Natural killer cell (primary cell): ENCODE results near the gene ATP13A5. TPM values are rescaled to one million over a fixed set of nuclear protein-coding genes. Genes with fewer than 3 reads are reported as not detected.

ENCODE experiments used
- ATAC-seq, 3 donors: fragments of 150-1000 bp in 2 of 3; fragments of 200-7000 bp in 1 of 3; cut with Tn5 transposase; 1 replicate in 1 of 3; 2 replicates in 2 of 3; pipeline ENCODE4 v1.10.0; 2021; ENCODE audit warnings: mild to moderate bottlenecking in 2 of 3, moderate library complexity in 2 of 3
- DNase-seq, 2 donors: peaks; one replicate each; pipeline versions ENCODE4 v3.0.0 to v3.0.0-alpha.2; 2013 to 2021; ENCODE audit warnings: mixed read lengths in 1 of 2
- H3K27ac ChIP-seq: one replicate; pipeline ENCODE4 v1.5.1; 2013; ENCODE audit warnings: mild to moderate bottlenecking, low read length
- H3K27me3 ChIP-seq: one replicate; pipeline ENCODE4 v1.6.1; 2013; ENCODE audit warnings: low read length; ENCODE audit not compliant: control insufficient read depth, insufficient read depth
- H3K36me3 ChIP-seq: one replicate; pipeline ENCODE4 v1.6.1; 2013; ENCODE audit warnings: low read length; ENCODE audit not compliant: control insufficient read depth, insufficient read depth
- H3K4me1 ChIP-seq: one replicate; pipeline ENCODE4 v1.6.1; 2013; ENCODE audit warnings: low read length; ENCODE audit not compliant: control insufficient read depth, insufficient read depth
- H3K4me3 ChIP-seq: one replicate; pipeline ENCODE4 v1.5.1; 2013; ENCODE audit warnings: low read length
- H3K9me3 ChIP-seq: one replicate; pipeline ENCODE4 v1.6.1; 2013; ENCODE audit warnings: low read length; ENCODE audit not compliant: control insufficient read depth, insufficient read depth
- H3K27ac Mint-ChIP-seq, 2 donors: one replicate each; pipeline ENCODE4 v1.8.0; 2022; ENCODE audit warnings: mild to moderate bottlenecking in 2 of 2, mixed read lengths in 2 of 2, moderate library complexity in 1 of 2
- H3K27me3 Mint-ChIP-seq, 2 donors: one replicate each; pipeline ENCODE4 v1.8.0; 2022; ENCODE audit warnings: low read depth in 2 of 2, mixed read lengths in 2 of 2
- H3K36me3 Mint-ChIP-seq: one replicate; pipeline ENCODE4 v1.8.0; 2022; ENCODE audit warnings: mixed read lengths
- H3K4me1 Mint-ChIP-seq, 2 donors: one replicate each; pipeline ENCODE4 v1.8.0; 2022; ENCODE audit warnings: mixed read lengths in 2 of 2
- H3K4me3 Mint-ChIP-seq: one replicate; pipeline ENCODE4 v1.8.0; 2022; ENCODE audit warnings: mild to moderate bottlenecking, moderate library complexity, mixed read lengths
- H3K9me3 Mint-ChIP-seq, 2 donors: one replicate each; pipeline ENCODE4 v1.8.0; 2022; ENCODE audit warnings: mixed read lengths in 2 of 2
- WGBS: methylation state at CpG from one replicate; pipeline ENCODE4 v1.1.7; 2013; ENCODE audit warnings: missing lambda C conversion rate; ENCODE audit not compliant: insufficient coverage; 5-methylcytosine and 5-hydroxymethylcytosine counted together
- intact Hi-C: fragments of 100-400 bp; cut with micrococcal nuclease; formaldehyde crosslinking; loops from one replicate; pipeline ENCODE4 v1.14.2; 2022
- total RNA-seq, 4 donors: library from RNA; stranded (reverse); fragments of 120-200 nt in 1 of 4; gene quantifications; one replicate each; pipeline versions ENCODE4 v1.2.3 to v1.2.4, GENCODE V29; 2013 to 2022
- TF ChIP-seq, protein P1 (sequence below): fragments of 200-600 bp; IDR thresholded peaks from one replicate; pipeline ENCODE4 v1.8.0; 2022; ENCODE audit warnings: antibody characterized with exemption

ATP13A5 gene
- total RNA-seq, 3 donors from 2014 or later (not counting 1 experiment from before 2014, with no cell fraction given): not detected

DNA sequence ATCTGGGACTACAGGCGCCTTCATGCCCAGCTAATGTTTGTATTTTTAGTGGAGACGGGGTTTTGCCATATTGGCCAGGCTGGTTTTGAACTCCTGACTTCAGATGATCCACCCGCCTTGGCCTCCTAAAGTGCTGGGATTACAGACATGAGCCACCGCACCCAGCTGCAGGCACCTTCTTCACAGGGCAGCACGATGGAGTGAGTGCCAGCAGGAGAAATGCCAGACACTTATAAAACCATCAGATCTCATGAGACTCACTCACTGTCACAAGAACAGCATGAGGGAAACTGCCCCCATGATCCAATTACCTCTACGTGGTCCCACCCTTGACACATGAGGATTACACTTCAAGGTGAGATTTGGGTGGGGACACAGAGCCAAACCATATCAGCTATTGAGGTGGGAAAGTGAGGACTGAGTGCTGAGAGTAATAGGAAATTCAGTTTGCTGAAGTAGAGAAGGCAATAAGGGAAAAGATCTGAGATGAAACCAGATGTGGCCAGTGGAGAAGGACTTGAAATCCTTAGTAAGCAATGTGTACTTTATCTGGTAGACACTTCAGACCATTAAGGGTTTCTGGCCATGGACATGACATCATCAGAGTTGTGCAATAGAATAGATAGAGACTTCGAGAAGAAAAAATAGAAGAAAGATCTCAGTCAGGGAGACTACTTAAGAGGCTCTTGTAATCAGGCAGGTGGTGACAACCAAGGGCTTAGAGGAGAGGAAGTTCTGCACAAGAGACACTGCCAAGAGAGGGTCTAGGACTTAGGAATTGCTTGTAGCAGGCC lies 18.1 kb upstream of the ATP13A5 start:
- WGBS: 85% methylated on average over 7 of the region's 7 CpGs

DNA sequence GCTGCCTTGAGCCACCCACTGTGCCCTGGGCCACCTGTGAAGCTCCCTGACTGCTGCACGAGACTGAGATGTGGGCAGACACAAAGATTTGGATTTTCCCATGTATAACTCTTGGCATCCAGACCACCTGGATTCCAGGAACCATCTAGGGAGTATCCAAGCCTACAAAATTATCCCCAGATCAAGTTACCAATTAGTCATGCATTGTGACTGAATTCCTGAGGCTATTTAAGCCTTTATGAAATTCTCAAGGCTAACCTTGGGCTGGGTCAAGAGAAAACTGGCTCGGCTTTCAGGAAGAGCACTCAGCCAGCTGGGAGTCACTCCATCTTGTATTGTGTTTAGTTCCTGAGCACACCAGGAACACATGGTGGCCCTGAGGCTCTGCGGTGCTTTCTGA lies 13.3 kb upstream of the ATP13A5 start:
- Histone ChIP-seq H3K27me3 (no peaks in the 10 kb centered on the region), H3K36me3 (no peaks in the 10 kb centered on the region), H3K4me1 (no peaks in the 10 kb centered on the region), H3K9me3 (no peaks in the 10 kb centered on the region), H3K27ac (no peak overlapping the region), H3K4me3 (no peak overlapping the region)
- DNase-seq (no peak), ATAC-seq (no peak)
- H3K27ac Mint-ChIP-seq: no peak overlapping the region
- H3K4me3 Mint-ChIP-seq: no peak overlapping the region
- no peaks in the 10 kb centered on the region for H3K36me3 Mint-ChIP-seq
- intact Hi-C loops: no loop called here
- H3K4me1 Mint-ChIP-seq: no peaks in the 10 kb centered on the region
- peaks cover 0 to 2% of the 10 kb centered on the region in 2 donors for H3K27me3 Mint-ChIP-seq
- 83% methylated on average over 3 of the region's 3 CpGs for WGBS
- TF ChIP-seq, protein P1, sequence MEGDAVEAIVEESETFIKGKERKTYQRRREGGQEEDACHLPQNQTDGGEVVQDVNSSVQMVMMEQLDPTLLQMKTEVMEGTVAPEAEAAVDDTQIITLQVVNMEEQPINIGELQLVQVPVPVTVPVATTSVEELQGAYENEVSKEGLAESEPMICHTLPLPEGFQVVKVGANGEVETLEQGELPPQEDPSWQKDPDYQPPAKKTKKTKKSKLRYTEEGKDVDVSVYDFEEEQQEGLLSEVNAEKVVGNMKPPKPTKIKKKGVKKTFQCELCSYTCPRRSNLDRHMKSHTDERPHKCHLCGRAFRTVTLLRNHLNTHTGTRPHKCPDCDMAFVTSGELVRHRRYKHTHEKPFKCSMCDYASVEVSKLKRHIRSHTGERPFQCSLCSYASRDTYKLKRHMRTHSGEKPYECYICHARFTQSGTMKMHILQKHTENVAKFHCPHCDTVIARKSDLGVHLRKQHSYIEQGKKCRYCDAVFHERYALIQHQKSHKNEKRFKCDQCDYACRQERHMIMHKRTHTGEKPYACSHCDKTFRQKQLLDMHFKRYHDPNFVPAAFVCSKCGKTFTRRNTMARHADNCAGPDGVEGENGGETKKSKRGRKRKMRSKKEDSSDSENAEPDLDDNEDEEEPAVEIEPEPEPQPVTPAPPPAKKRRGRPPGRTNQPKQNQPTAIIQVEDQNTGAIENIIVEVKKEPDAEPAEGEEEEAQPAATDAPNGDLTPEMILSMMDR: no peak
- H3K9me3 Mint-ChIP-seq: peaks cover 0 to 5% of the 10 kb centered on the region in 2 donors

More for the DNA sequence above, 18.1 kb upstream of the ATP13A5 start:
- Histone ChIP-seq H3K36me3 (no peaks in the 10 kb centered on the region), H3K9me3 (no peaks in the 10 kb centered on the region), H3K4me1 (no peaks in the 10 kb centered on the region), H3K4me3 (no peak overlapping the region), H3K27me3 (no peaks in the 10 kb centered on the region), H3K27ac (no peak overlapping the region)
- TF ChIP-seq, protein P1: no peak
- H3K27ac Mint-ChIP-seq: no peak overlapping the region
- intact Hi-C loops: no loop called here
- H3K4me3 Mint-ChIP-seq: no peak overlapping the region
- no peaks in the 10 kb centered on the region for H3K36me3 Mint-ChIP-seq
- ATAC-seq (no peak), DNase-seq (no peak)
- H3K4me1 Mint-ChIP-seq: no peaks in the 10 kb centered on the region
- peaks cover 0 to 7% of the 10 kb centered on the region in 2 donors for H3K9me3 Mint-ChIP-seq
- H3K27me3 Mint-ChIP-seq: peaks cover 0 to 2% of the 10 kb centered on the region in 2 donors

DNA sequence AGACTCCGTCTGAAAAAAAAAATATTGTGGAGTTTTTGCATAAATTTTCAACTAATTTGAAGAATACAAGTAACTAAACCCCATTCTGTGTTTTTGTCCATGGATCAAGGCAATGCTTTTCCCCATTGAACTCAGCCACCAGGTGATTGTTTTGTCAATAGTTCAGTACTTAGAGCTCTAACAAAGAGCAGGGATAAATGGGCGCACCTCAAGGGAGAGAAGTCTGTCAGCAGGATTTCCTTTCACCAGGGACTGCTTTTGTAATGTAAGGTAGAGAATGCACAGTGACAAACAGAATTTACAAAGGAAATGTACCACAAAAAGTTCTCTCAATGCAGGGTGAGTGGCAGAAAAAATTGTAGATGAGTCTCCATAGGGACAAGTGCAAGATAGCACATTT lies 10.8 kb upstream of the ATP13A5 start:
- Mint-ChIP-seq H3K27me3 (no peaks in the 10 kb centered on the region), H3K27ac (no peak overlapping the region), H3K4me1 (no peaks in the 10 kb centered on the region), H3K4me3 (no peak overlapping the region), H3K9me3 (peaks cover 0 to 4% of the 10 kb centered on the region in 2 donors), H3K36me3 (no peaks in the 10 kb centered on the region)
- TF ChIP-seq, protein P1: no peak
- Histone ChIP-seq H3K36me3 (no peaks in the 10 kb centered on the region), H3K27ac (no peak overlapping the region), H3K9me3 (no peaks in the 10 kb centered on the region), H3K4me1 (no peaks in the 10 kb centered on the region), H3K4me3 (no peak overlapping the region), H3K27me3 (no peaks in the 10 kb centered on the region)
- 56% methylated on average over 2 of the region's 2 CpGs for WGBS
- DNase-seq (no peak), ATAC-seq (no peak)
- intact Hi-C loops: no loop called here
